ENCODE results near the gene GALM.
"Not testable (repeated sequence)": the region's sequence is repeated elsewhere in the genome, so short reads cannot be mapped to it uniquely, and the experiment has no call there.

Gene GALM

DNA sequence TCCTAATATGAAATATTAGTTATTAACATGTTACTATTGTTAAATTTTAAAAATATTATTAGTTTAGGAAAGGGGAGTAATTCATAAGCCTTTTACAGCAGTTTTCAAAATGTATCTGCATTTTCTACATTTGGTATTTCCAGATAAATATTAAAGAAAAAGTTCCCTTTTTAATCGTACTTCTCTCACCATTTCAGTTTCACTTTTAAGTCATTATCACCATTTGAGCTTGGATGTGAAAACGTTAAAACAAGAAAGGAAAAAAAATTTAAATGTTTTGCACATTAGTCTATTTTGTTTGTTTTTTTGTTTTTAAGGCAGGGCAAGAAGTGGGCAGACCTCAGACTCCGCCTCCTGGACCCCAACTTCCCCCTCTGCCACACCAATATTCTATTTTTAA lies 88.6 kb downstream of the GALM start:
- ChIA-PET CTCF (no interaction called here), POLR2A (no interaction called here)
- Histone ChIP-seq H3K4me3 (ENCODE audit: low read depth, low read length) (no peak overlapping the region), H3K4me1 (ENCODE audit: control insufficient read depth, insufficient read depth, low read length) (peaks cover 5% of the 10 kb centered on the region; the same call in 1 of the 2 replicates), H3K9me3 (ENCODE audit: control insufficient read depth, insufficient read depth, low read depth, low read length) (no peaks in the 10 kb centered on the region), H3K36me3 (ENCODE audit: control insufficient read depth in 2 of 2, insufficient read depth in 1 of 2, low read length in 2 of 2) (peaks cover 0 to 9% of the 10 kb centered on the region in 2 experiments; a peak in 1 of 3 replicates), H3K27ac (ENCODE audit: extremely low read depth, low read depth, low read length) (no peak overlapping the region)
- TF ChIP-seq ZNF184 (tag by site-specific recombination; IDR thresholded peaks at IDR 0.05) = no peak
- TF ChIP-seq, protein P1, sequence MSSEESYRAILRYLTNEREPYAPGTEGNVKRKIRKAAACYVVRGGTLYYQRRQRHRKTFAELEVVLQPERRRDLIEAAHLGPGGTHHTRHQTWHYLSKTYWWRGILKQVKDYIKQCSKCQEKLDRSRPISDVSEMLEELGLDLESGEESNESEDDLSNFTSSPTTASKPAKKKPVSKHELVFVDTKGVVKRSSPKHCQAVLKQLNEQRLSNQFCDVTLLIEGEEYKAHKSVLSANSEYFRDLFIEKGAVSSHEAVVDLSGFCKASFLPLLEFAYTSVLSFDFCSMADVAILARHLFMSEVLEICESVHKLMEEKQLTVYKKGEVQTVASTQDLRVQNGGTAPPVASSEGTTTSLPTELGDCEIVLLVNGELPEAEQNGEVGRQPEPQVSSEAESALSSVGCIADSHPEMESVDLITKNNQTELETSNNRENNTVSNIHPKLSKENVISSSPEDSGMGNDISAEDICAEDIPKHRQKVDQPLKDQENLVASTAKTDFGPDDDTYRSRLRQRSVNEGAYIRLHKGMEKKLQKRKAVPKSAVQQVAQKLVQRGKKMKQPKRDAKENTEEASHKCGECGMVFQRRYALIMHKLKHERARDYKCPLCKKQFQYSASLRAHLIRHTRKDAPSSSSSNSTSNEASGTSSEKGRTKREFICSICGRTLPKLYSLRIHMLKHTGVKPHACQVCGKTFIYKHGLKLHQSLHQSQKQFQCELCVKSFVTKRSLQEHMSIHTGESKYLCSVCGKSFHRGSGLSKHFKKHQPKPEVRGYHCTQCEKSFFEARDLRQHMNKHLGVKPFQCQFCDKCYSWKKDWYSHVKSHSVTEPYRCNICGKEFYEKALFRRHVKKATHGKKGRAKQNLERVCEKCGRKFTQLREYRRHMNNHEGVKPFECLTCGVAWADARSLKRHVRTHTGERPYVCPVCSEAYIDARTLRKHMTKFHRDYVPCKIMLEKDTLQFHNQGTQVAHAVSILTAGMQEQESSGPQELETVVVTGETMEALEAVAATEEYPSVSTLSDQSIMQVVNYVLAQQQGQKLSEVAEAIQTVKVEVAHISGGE (tag by site-specific recombination; conservative IDR thresholded peaks at IDR 0.05; ENCODE audit: low read depth) = no peak
- TF ChIP-seq ZNF266 (tag by site-specific recombination; IDR thresholded peaks at IDR 0.05; ENCODE audit: low read depth) = no peak
- TF ChIP-seq ZNF473 (tag by site-specific recombination; IDR thresholded peaks at IDR 0.05) = no peak
- no peak for TF ChIP-seq ZNF707 (tag by site-specific recombination; IDR thresholded peaks at IDR 0.05)
- TF ChIP-seq ZNF529 (tag by site-specific recombination; IDR thresholded peaks at IDR 0.05; ENCODE audit: insufficient replicate concordance) = no peak
- no peak for TF ChIP-seq RBAK (tag by site-specific recombination; IDR thresholded peaks at IDR 0.05)
- TF ChIP-seq ZNF394 (tag by site-specific recombination; IDR thresholded peaks at IDR 0.05; ENCODE audit: borderline replicate concordance) = no peak
- TF ChIP-seq HOXD13 (CRISPR knock-in tag; IDR thresholded peaks at IDR 0.05; ENCODE audit: borderline replicate concordance) = no peak
- TF ChIP-seq, protein P2, sequence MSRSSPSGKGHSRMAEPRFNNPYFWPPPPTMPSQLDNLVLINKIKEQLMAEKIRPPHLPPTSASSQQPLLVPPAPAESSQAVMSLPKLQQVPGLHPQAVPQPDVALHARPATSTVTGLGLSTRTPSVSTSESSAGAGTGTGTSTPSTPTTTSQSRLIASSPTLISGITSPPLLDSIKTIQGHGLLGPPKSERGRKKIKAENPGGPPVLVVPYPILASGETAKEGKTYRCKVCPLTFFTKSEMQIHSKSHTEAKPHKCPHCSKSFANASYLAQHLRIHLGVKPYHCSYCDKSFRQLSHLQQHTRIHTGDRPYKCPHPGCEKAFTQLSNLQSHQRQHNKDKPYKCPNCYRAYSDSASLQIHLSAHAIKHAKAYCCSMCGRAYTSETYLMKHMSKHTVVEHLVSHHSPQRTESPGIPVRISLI (tag by site-specific recombination; IDR thresholded peaks at IDR 0.05) = no peak
- TF ChIP-seq, protein P3, sequence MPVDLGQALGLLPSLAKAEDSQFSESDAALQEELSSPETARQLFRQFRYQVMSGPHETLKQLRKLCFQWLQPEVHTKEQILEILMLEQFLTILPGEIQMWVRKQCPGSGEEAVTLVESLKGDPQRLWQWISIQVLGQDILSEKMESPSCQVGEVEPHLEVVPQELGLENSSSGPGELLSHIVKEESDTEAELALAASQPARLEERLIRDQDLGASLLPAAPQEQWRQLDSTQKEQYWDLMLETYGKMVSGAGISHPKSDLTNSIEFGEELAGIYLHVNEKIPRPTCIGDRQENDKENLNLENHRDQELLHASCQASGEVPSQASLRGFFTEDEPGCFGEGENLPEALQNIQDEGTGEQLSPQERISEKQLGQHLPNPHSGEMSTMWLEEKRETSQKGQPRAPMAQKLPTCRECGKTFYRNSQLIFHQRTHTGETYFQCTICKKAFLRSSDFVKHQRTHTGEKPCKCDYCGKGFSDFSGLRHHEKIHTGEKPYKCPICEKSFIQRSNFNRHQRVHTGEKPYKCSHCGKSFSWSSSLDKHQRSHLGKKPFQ (tag by site-specific recombination; IDR thresholded peaks at IDR 0.05) = no peak
- TF ChIP-seq, protein P4, sequence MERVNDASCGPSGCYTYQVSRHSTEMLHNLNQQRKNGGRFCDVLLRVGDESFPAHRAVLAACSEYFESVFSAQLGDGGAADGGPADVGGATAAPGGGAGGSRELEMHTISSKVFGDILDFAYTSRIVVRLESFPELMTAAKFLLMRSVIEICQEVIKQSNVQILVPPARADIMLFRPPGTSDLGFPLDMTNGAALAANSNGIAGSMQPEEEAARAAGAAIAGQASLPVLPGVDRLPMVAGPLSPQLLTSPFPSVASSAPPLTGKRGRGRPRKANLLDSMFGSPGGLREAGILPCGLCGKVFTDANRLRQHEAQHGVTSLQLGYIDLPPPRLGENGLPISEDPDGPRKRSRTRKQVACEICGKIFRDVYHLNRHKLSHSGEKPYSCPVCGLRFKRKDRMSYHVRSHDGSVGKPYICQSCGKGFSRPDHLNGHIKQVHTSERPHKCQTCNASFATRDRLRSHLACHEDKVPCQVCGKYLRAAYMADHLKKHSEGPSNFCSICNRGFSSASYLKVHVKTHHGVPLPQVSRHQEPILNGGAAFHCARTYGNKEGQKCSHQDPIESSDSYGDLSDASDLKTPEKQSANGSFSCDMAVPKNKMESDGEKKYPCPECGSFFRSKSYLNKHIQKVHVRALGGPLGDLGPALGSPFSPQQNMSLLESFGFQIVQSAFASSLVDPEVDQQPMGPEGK (tag by site-specific recombination; IDR thresholded peaks at IDR 0.05) = no peak
- no peak for TF ChIP-seq ZNF423 (tag by site-specific recombination; IDR thresholded peaks at IDR 0.05)
- no peak for TF ChIP-seq ZNF600 (tag by site-specific recombination; IDR thresholded peaks at IDR 0.05)
- TF ChIP-seq SALL2 (tag by site-specific recombination; IDR thresholded peaks at IDR 0.05; ENCODE audit: borderline replicate concordance) = no peak
- TF ChIP-seq ZNF677 (tag by site-specific recombination; IDR thresholded peaks at IDR 0.05) = no peak
- no peak for TF ChIP-seq ZNF660 (tag by site-specific recombination; IDR thresholded peaks at IDR 0.05)
- TF ChIP-seq ZNF292 (tag by site-specific recombination; IDR thresholded peaks at IDR 0.05; ENCODE audit: borderline replicate concordance, low read depth) = no peak
- no peak for TF ChIP-seq ZNF223 (tag by site-specific recombination; IDR thresholded peaks at IDR 0.05)
- TF ChIP-seq, protein P5, sequence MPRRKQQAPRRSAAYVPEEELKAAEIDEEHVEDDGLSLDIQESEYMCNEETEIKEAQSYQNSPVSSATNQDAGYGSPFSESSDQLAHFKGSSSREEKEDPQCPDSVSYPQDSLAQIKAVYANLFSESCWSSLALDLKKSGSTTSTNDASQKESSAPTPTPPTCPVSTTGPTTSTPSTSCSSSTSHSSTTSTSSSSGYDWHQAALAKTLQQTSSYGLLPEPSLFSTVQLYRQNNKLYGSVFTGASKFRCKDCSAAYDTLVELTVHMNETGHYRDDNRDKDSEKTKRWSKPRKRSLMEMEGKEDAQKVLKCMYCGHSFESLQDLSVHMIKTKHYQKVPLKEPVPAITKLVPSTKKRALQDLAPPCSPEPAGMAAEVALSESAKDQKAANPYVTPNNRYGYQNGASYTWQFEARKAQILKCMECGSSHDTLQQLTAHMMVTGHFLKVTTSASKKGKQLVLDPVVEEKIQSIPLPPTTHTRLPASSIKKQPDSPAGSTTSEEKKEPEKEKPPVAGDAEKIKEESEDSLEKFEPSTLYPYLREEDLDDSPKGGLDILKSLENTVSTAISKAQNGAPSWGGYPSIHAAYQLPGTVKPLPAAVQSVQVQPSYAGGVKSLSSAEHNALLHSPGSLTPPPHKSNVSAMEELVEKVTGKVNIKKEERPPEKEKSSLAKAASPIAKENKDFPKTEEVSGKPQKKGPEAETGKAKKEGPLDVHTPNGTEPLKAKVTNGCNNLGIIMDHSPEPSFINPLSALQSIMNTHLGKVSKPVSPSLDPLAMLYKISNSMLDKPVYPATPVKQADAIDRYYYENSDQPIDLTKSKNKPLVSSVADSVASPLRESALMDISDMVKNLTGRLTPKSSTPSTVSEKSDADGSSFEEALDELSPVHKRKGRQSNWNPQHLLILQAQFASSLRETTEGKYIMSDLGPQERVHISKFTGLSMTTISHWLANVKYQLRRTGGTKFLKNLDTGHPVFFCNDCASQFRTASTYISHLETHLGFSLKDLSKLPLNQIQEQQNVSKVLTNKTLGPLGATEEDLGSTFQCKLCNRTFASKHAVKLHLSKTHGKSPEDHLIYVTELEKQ (tag by site-specific recombination; IDR thresholded peaks at IDR 0.05; ENCODE audit: borderline replicate concordance) = no peak

DNA sequence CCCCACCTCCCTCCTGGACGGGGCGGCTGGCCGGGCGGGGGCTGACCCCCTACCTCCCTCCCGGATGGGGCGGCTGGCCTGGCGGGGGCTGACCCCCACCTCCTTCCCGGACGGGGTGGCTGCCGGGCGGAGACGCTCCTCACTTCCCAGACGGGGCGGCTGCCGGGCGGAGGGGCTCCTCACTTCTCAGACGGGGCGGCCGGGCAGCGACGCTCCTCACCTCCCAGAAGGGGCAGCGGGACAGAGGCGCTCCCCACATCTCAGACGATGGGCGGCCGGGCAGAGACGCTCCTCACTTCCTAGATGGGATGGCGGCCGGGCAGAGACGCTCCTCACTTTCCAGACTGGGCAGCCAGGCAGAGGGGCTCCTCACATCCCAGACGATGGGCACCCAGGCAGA lies 90.0 kb downstream of the GALM start:
- H3K9me3 ChIP-seq (ENCODE audit: control insufficient read depth, insufficient read depth, low read depth, low read length); H3K27ac ChIP-seq (ENCODE audit: extremely low read depth, low read depth, low read length); H3K4me3 ChIP-seq (ENCODE audit: low read depth, low read length); CTCF ChIA-PET; H3K4me1 ChIP-seq (ENCODE audit: control insufficient read depth, insufficient read depth, low read length); POLR2A ChIA-PET; H3K36me3 ChIP-seq (ENCODE audit: control insufficient read depth in 2 of 2, insufficient read depth in 1 of 2, low read length in 2 of 2): not testable (repeated sequence)
